ENCODE results near the gene P3H3.

The P3H3 gene

GRCh38 chr12:6883252-6883651 lies 55.0 kb downstream of the P3H3 start:
- POLR2A ChIA-PET, result interaction anchor here (4.2 kb wide), 1 partner anchor 10 kb away, joined by 23 read pairs; the partner anchor contains the start of gene SPSB2
- no peaks in the 10 kb centered on the region for H3K9me3 ChIP-seq (ENCODE audit: control insufficient read depth, insufficient read depth, low read depth, low read length)
- CTCF ChIA-PET, result interaction anchor here (0.6 to 3.8 kb wide), 6 partner anchors 8 to 231 kb away, joined by 3 to 22 read pairs (median 9); partner anchors contain the start of gene SPSB2
- no peaks in the 10 kb centered on the region for H3K4me1 ChIP-seq (ENCODE audit: control insufficient read depth, insufficient read depth, low read length)
- peaks cover 0 to 13% of the 10 kb centered on the region in 2 experiments; a peak in 2 of 3 replicates for H3K36me3 ChIP-seq (ENCODE audit: control insufficient read depth in 2 of 2, insufficient read depth in 1 of 2, low read length in 2 of 2)
- no peak overlapping the region for H3K27ac ChIP-seq (ENCODE audit: extremely low read depth, low read depth, low read length)
- no peak overlapping the region for H3K4me3 ChIP-seq (ENCODE audit: low read depth, low read length)
- TF ChIP-seq SP2 (tag by site-specific recombination; IDR thresholded peaks at IDR 0.05) (no peak), ZNF280C (tag by site-specific recombination; IDR thresholded peaks at IDR 0.05) (no peak), ZNF501 (tag by site-specific recombination; IDR thresholded peaks at IDR 0.05) (no peak), ZNF121 (tag by site-specific recombination; IDR thresholded peaks at IDR 0.05) (peak; percentile 71; the same call in 1 of the 2 replicates)

- Histone ChIP-seq H3K9me3 (ENCODE audit: control insufficient read depth, insufficient read depth, low read depth, low read length) (no peaks in the 10 kb centered on the region), H3K36me3 (ENCODE audit: control insufficient read depth in 2 of 2, insufficient read depth in 1 of 2, low read length in 2 of 2) (peaks cover 0 to 13% of the 10 kb centered on the region in 2 experiments; a peak in 2 of 3 replicates), H3K27ac (ENCODE audit: extremely low read depth, low read depth, low read length) (no peak overlapping the region), H3K4me3 (ENCODE audit: low read depth, low read length) (no peak overlapping the region), H3K4me1 (ENCODE audit: control insufficient read depth, insufficient read depth, low read length) (no peaks in the 10 kb centered on the region)
- TF ChIP-seq ZFP69B (tag by site-specific recombination; IDR thresholded peaks at IDR 0.05) (no peak), OSR2 (tag by site-specific recombination; IDR thresholded peaks at IDR 0.05) (no peak), ZNF132 (tag by site-specific recombination; IDR thresholded peaks at IDR 0.05; ENCODE audit: borderline replicate concordance) (no peak), REPIN1 (tag by site-specific recombination; IDR thresholded peaks at IDR 0.05; ENCODE audit: low read depth) (no peak), SETDB1 (IDR thresholded peaks at IDR 0.05; ENCODE audit: insufficient read length, low read length) (no peak), GLIS1 (tag by site-specific recombination; IDR thresholded peaks at IDR 0.05) (no peak), ZNF16 (tag by site-specific recombination; IDR thresholded peaks at IDR 0.05; ENCODE audit: low read depth) (no peak), ZNF354C (tag by site-specific recombination; IDR thresholded peaks at IDR 0.05; ENCODE audit: borderline replicate concordance, low read depth) (no peak)
- POLR2A ChIA-PET, result interaction anchor here (4.2 kb wide), 1 partner anchor 11 kb away, joined by 23 read pairs; the partner anchor contains the start of gene SPSB2
- CTCF ChIA-PET, result interaction anchor here (0.6 to 1.9 kb wide), 4 partner anchors 11 to 230 kb away, joined by 3 to 12 read pairs (median 3); partner anchors contain the start of gene SPSB2
Measured at GRCh38 chr12:6883683-6884082, 55.5 kb downstream of the P3H3 start.

- ChIA-PET POLR2A (interaction anchor here (0.7 to 4.2 kb wide), 2 partner anchors 12 to 30 kb away, joined by 3 to 23 read pairs; partner anchors contain the start of gene SPSB2), CTCF (interaction anchor here (0.7 to 1.9 kb wide), 4 partner anchors 12 to 228 kb away, joined by 3 to 12 read pairs (median 6); partner anchors contain the start of gene SPSB2)
- Histone ChIP-seq H3K4me3 (ENCODE audit: low read depth, low read length) (no peak overlapping the region), H3K36me3 (ENCODE audit: control insufficient read depth in 2 of 2, insufficient read depth in 1 of 2, low read length in 2 of 2) (peaks cover 0 to 13% of the 10 kb centered on the region in 2 experiments; a peak in 2 of 3 replicates), H3K9me3 (ENCODE audit: control insufficient read depth, insufficient read depth, low read depth, low read length) (no peaks in the 10 kb centered on the region), H3K27ac (ENCODE audit: extremely low read depth, low read depth, low read length) (no peak overlapping the region), H3K4me1 (ENCODE audit: control insufficient read depth, insufficient read depth, low read length) (no peaks in the 10 kb centered on the region)
- TF ChIP-seq BCL6B (tag by site-specific recombination; IDR thresholded peaks at IDR 0.05) (no peak), ZNF621 (tag by site-specific recombination; IDR thresholded peaks at IDR 0.05) (no peak), ZNF24 (tag by site-specific recombination; IDR thresholded peaks at IDR 0.05) (no peak), ZNF416 (tag by site-specific recombination; IDR thresholded peaks at IDR 0.05) (no peak), ZNF639 (tag by site-specific recombination; IDR thresholded peaks at IDR 0.05) (no peak), ZFHX2 (tag by site-specific recombination; conservative IDR thresholded peaks at IDR 0.05) (no peak), ZNF18 (tag by site-specific recombination; IDR thresholded peaks at IDR 0.05) (no peak)
Measured at GRCh38 chr12:6884539-6884938, 56.3 kb downstream of the P3H3 start.
